MG63 (cell line): ENCODE measurements around the gene SCIN. TPM values are rescaled to one million over a fixed set of nuclear protein-coding genes. Genes with fewer than 3 reads are reported as not detected.
"Not testable (repeated sequence)": the region's sequence is repeated elsewhere in the genome, so short reads cannot be mapped to it uniquely, and the experiment has no call there.

ENCODE experiments used
- DNase-seq: peaks from one replicate; pipeline ENCODE4 v3.0.0-alpha.2; 2020
- H3K27me3 ChIP-seq: fragments of 250-450 bp; sonication (Bioruptor Pico); 2 replicates; pipeline ENCODE4 v1.5.1; 2020; ENCODE audit warnings: mild to moderate bottlenecking, moderate library complexity
- H3K36me3 ChIP-seq: fragments of 250-450 bp; sonication (Bioruptor Pico); 2 replicates; pipeline ENCODE4 v1.5.1; 2020; ENCODE audit warnings: mild to moderate bottlenecking, moderate library complexity
- H3K4me3 ChIP-seq: fragments of 250-450 bp; sonication (Bioruptor Pico); 2 replicates; pipeline ENCODE4 v1.5.1; 2020; ENCODE audit warnings: mild to moderate bottlenecking, moderate library complexity
- H3K9me3 ChIP-seq: fragments of 250-450 bp; sonication (Bioruptor Pico); 2 replicates; pipeline ENCODE4 v1.5.1; 2020; ENCODE audit warnings: mild to moderate bottlenecking, moderate library complexity
- total RNA-seq: library from RNA; depleted of rRNA; stranded (reverse); fragments of >200 nt; shearing (Covaris generic); gene quantifications from 2 replicates; pipeline ENCODE4 v1.2.3, GENCODE V29; 2014; ENCODE audit warnings: low replicate concordance

The SCIN gene
- total RNA-seq, 1 experiment from 2014 or later, result not detected

DNA sequence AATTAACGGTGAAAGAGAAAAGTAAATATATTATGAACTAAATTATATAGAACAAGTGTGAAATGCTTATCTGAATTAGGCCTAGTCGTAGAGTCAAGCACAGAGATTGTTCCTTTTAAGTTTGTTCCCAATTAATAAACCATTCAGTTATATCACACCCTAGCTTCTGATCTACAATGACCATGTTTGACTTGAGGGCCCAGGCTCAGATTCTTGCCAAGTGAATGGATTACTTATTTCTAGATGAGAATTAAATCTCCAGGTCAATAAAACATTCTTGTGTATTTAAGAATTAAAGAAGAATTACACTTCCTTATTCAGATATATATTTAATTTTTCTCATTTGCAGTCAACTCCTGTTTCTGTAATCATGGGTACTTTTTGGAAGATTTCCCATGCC lies 79.6 kb downstream of the SCIN start:
- H3K9me3 ChIP-seq, result no peaks in the 10 kb centered on the region; the same call in 1 of the 2 replicates
- no peaks in the 10 kb centered on the region for H3K36me3 ChIP-seq
- no peak for DNase-seq
- no peaks in the 10 kb centered on the region for H3K27me3 ChIP-seq
- no peak overlapping the region for H3K4me3 ChIP-seq

DNA sequence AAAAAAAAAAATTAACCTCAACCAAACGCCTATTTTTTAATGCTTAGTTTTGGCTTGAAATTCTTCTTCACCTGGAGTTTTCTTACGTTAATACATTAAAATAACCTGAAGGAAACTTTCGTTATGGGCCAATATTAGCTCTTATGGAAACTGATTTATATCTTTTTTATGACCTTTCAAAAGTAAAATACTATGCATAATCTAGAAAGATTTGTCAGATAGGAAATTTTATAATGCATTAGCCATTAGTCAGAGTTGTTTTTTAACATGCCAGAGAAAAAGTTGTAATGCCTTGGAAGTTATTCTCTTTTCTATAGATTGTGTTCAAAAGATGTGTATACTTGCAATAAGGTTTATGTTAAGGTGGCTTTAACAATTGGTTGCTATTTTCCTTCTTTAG lies 82.6 kb downstream of the SCIN start:
- H3K9me3 ChIP-seq, result no peaks in the 10 kb centered on the region
- DNase-seq, result no peak
- H3K27me3 ChIP-seq, result no peaks in the 10 kb centered on the region
- H3K4me3 ChIP-seq, result no peak overlapping the region
- no peaks in the 10 kb centered on the region for H3K36me3 ChIP-seq

DNA sequence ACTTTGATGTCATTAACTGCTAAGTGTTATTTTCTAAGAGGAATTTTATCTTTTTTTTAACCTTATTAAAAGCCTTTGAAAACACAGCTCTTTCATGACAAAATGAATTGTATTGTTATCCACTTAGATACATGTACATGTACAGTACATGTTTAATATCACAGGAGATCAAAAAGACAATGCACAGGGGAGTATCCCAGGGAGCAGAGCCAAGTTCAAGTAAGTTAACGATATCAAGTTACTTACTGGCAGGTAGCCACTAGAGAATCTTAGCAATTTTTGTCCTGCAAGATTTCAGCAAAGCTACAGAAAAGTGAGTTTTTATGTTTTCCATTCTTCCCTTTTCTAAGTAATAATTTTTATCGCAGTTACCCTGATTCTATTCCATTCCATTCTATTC lies 83.0 kb downstream of the SCIN start:
- H3K27me3 ChIP-seq, result no peaks in the 10 kb centered on the region
- no peak for DNase-seq
- H3K9me3 ChIP-seq, result no peaks in the 10 kb centered on the region
- no peaks in the 10 kb centered on the region for H3K36me3 ChIP-seq
- H3K4me3 ChIP-seq, result no peak overlapping the region

DNA sequence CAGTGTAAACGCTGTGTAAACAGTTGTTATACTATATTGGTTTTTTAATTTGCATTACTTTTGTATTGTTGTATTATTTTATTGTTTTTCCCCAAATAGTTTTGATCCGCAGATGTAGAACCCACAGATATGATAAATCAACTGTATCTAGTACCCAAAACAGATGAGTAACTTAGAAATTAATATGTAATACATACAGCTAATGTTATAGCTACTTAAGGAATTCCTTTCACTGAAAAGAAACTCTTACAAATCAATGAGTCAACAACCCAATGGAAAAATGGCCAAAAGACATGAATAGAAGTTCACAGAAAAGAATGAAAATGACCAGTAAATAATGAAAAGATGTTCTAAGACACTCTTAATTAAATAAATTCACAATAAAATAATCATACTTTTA lies 84.6 kb downstream of the SCIN start:
- H3K27me3 ChIP-seq, result no peaks in the 10 kb centered on the region
- H3K9me3 ChIP-seq, result no peaks in the 10 kb centered on the region
- no peaks in the 10 kb centered on the region for H3K36me3 ChIP-seq
- H3K4me3 ChIP-seq, result no peak overlapping the region
- no peak for DNase-seq

DNA sequence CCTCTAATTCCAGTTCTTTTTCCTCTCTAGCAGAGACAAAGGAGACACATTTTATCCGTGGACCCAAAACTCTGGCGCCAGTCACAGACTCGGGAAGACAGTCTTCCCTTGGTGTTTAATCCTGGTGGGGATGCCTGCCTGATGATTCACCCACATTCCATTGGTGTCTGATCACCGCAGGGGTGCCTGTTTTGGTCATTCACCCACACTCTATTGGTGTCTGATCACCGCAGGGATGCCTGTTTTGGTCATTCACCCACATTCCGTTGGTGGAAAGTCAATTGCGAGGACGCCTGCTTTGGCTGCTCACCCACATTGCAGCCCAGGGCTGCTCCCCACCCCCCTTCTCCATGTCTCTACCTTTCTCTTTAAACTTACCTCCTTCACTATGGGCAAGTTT lies 89.9 kb downstream of the SCIN start:
- not testable (repeated sequence) for H3K36me3 ChIP-seq, H3K9me3 ChIP-seq, H3K4me3 ChIP-seq, H3K27me3 ChIP-seq
- peak; percentile 93 for DNase-seq

DNA sequence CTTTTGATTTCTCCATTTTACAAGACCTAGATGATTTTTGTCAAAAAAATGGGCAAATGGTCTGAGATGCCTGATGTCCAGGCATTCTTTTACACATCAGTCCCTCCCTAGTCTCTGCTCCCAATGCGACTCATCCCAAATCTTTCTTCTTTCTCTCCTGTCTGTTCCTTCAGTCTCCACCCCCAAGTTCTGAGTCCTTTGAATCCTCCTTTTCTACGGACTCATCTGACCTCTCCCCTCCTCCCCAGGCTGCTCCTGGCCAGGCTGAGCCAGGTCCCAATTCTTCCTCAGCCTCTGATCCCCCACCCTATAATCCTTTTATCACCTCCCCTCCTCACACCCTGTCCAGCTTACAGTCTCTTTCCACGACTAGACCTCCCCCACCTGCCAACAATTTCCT lies 90.5 kb downstream of the SCIN start:
- H3K9me3 ChIP-seq, H3K4me3 ChIP-seq, H3K27me3 ChIP-seq, H3K36me3 ChIP-seq, DNase-seq: not testable (repeated sequence)

DNA sequence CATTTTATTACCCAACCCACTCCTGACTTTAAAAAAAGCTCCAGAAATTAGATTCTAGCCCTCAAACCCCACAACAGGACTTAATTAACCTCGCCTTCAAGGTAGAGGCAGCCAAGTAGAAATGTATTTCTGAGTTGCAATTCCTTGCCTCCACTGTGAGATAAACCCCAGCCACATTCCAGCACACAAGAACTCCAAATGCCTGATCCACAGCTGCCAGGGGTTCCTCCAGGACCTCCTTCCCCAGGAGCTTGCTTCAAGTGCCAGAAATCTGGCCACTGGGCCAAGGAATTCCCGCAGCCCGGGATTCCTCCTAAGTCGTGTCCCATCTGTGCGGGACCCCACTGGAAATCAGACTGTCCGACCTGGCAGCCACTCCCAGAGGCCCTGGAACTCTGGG lies 91.1 kb downstream of the SCIN start:
- Histone ChIP-seq H3K9me3 (no peaks in the 10 kb centered on the region), H3K27me3 (no peaks in the 10 kb centered on the region), H3K4me3 (no peak overlapping the region), H3K36me3 (no peaks in the 10 kb centered on the region)
- DNase-seq, result no peak

DNA sequence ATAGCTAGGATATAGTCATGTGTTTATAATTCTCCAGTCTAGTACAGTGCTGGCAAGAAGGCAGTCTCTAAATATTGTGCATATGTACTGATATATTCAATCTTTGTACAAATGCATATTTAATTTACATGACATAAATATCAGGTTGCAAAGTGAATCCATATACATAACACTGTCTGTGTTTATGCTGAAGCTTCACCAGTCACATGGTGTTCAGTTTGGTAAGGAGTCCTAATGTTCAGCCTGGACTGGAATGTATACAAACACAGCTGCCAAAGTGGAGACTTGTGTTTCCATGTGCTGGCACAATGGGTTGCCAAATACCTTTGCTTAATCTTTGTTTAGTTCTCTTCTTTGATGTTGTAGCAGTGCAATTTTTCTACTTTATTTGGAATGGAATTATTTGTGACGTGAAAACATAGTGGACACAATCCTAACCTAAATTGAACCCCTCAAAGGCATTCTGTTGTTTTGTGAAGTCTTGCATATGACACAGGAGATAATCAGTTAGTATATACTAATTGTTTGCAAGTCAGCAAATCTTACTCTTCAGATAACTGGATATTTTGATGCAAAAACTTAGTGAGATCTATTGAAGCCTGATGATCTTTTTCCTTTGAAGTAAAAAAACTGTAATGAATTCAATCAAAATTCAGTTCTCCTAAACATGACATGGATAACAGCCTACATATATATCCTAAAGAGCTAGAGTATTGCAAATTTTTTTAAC lies 99.6 kb downstream of the SCIN start:
- no peaks in the 10 kb centered on the region for H3K36me3 ChIP-seq
- H3K4me3 ChIP-seq, result no peak overlapping the region
- DNase-seq, result peak; percentile 76
- peaks cover 6% of the 10 kb centered on the region; the same call in 1 of the 2 replicates for H3K9me3 ChIP-seq
- no peaks in the 10 kb centered on the region for H3K27me3 ChIP-seq

DNA sequence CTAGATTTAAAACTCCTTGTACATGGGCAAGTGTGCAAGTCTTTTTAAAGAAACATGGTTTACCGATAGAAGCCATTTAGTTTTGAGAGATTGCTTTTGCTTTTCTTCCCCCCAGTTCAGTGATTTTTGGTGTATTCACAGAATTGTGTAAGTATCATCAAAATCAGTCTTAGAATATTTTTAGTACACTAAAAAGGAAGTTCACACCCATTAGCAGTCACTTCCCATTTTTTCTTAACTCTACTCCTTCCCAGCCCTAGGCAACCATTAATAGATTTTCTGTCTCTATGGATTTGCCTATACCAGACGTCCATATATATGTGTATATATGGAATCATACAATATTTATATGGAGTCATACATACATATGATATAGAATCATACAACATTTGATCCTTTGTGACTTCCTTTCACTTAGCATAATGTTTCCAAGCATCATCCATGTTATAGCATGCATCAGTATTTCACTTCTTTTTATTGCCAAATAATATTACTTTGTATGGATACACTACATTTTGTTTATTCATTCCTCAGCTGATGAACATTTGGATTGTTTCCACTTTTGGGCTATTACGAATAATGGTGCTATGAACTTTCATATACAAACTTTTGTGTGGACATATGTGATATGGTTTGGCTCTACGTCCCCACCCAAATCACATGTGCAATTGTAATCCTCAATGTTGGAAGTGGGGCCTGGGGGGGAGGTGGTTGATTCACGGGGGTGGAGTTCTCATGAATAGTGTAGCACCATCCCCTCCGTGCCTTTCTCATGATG lies 100.4 kb downstream of the SCIN start:
- Histone ChIP-seq H3K27me3 (no peaks in the 10 kb centered on the region), H3K36me3 (no peaks in the 10 kb centered on the region), H3K4me3 (no peak overlapping the region), H3K9me3 (peaks cover 6% of the 10 kb centered on the region; the same call in 1 of the 2 replicates)
- no peak for DNase-seq

DNA sequence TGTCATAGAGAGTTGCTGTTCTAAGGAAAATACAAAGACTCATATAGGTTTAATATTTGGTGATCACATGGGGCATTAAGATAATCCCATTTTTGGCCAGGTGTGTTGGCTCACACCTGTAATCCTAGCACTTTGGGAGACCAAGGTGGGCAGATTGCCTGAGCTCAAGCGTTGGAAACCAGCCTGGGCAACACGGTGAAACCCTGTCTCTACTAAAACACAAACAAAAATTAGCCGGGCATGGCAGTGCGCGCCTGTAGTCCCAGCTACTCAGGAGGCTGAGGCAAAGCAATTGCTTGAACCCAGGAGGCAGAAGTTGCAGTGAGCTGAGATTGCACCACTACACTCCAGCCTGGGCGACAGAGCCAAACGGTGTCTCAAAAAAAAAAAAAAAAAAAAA lies 102.9 kb downstream of the SCIN start:
- H3K9me3 ChIP-seq, result not testable (repeated sequence)

DNA sequence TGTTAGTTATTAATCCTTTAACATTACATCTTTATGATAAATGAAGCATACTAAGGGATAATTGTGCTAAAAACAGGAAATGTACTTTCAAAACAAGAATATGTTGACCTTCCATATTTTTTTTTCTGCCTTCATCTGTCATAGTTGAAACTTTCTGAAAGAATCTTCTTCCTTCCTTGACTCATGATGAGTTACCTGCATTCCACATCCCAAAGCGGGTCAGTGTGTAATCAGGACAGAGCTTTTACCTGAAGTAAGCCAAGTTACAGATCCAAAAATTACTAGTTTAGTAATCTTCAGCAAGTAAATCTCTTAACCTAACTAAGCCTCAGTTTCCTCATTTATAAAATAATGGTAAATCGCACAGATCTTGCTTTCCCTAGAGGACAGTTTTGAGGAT lies 103.5 kb downstream of the SCIN start:
- Histone ChIP-seq H3K36me3 (no peaks in the 10 kb centered on the region), H3K9me3 (peaks cover 6% of the 10 kb centered on the region; the same call in 1 of the 2 replicates), H3K27me3 (no peaks in the 10 kb centered on the region), H3K4me3 (no peak overlapping the region)
- DNase-seq, result no peak

More for the DNA sequence above, 102.9 kb downstream of the SCIN start:
- H3K27me3 ChIP-seq, H3K36me3 ChIP-seq, H3K4me3 ChIP-seq, DNase-seq: not testable (repeated sequence)

DNA sequence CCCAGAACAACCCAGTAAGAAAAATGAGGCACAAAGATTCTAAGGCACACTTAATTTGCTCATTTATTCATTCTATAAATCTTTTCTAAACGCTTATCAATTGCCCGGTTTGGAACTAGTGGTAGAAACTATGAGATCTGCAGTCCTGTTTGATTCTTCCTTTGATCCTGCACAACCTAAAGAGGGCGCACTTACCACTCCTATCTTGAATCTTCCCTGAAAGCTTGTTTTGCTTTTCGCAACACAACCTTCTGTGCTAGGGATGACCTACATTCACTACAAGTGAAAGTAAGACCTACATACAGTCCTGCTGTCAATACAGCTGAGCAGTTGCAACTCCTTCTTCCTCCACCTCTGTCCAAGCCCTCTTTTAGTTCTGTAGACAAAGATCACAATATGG lies 104.3 kb downstream of the SCIN start:
- Histone ChIP-seq H3K27me3 (no peaks in the 10 kb centered on the region), H3K36me3 (no peaks in the 10 kb centered on the region), H3K9me3 (peaks cover 6% of the 10 kb centered on the region; the same call in 1 of the 2 replicates), H3K4me3 (no peak overlapping the region)
- DNase-seq, result no peak

DNA sequence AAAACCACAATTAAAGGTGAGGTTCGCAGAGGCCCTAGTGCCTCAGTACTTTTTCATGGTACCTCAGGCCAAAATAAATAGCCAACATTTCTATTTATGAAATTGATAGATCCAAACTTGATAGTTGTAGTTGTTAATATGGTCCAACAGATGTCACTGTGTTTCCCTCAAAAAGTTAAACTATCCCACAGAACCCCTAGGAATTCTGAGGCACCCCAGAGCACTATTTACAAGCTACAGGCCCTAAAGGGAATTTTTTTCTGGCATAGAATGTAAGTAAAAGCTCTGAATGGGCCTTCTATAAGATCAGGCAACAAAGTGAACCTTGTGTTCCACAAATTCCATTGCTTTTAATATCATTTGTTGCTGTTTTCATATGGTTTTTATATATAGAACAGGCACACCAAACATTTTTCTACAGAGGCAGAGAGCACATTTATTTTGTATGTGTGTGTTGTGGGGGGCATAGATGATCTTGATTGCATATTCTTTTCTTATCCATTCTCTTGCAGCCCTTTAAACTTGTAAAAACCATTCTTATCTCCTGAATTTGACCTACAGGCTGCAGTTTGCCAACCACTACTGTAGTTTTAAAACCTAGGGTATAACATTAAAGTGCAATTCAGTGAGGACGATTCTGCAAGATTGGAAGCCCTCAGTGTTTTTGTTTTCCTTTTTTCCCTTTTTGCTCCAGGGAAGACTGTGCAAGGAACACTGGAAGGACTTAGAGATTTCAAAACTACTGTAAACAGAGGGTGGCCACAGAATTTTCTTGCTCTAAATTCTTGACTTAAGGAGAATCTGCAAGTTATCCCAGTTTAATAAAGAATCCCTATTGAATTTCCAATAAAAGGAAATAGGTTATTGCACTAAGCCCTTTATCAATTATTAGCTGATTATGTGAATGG lies 113.4 kb downstream of the SCIN start:
- DNase-seq, result no peak
- H3K4me3 ChIP-seq, result no peak overlapping the region
- no peaks in the 10 kb centered on the region; the same call in 1 of the 2 replicates for H3K9me3 ChIP-seq
- peaks cover 13% of the 10 kb centered on the region for H3K36me3 ChIP-seq
- no peaks in the 10 kb centered on the region for H3K27me3 ChIP-seq

DNA sequence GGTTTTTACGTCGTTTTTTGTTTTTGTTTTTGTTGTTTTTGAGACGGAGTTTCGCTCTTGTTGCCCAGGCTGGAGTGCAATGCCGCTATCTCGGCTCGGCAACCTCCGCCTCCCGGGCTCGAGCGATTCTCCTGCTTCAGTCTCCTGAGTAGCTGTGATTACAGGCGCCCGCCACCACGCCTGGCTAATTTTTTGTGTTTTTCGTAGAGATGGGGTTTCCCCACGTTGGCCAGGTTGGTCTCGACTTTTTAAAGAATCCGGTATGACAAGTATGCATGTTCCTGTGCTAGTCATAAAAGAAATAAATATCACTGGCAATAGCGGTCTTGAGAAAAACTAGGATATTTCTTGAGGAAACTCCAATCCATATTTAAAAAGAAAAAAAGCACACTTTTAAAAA lies 114.2 kb downstream of the SCIN start:
- DNase-seq, result no peak
- H3K36me3 ChIP-seq, result peaks cover 21% of the 10 kb centered on the region
- no peaks in the 10 kb centered on the region for H3K27me3 ChIP-seq
- no peaks in the 10 kb centered on the region; the same call in 1 of the 2 replicates for H3K9me3 ChIP-seq
- no peak overlapping the region for H3K4me3 ChIP-seq

DNA sequence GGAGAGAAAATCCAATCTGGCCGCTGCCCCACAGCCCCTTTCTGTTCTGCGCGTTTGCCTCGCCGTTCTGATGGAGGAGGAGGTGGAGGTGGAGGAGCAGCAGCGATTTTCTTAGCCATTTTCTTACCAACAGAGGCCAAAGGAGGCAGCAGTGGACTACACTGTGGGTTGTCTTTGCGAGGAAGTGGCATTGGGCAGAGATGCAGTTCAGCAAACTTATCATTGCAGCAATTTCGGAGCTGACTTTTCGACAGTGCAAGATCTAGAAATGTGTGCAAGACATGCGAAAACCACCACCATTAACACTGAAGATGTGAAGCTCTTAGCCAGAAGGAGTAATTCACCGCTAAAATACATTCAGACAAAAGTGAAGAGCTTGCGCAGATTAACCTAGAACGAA lies 115.0 kb downstream of the SCIN start:
- Histone ChIP-seq H3K4me3 (peak overlapping the region; percentile 98), H3K27me3 (no peaks in the 10 kb centered on the region), H3K9me3 (no peaks in the 10 kb centered on the region; the same call in 1 of the 2 replicates), H3K36me3 (peaks cover 28% of the 10 kb centered on the region)
- DNase-seq, result peak; percentile 69

DNA sequence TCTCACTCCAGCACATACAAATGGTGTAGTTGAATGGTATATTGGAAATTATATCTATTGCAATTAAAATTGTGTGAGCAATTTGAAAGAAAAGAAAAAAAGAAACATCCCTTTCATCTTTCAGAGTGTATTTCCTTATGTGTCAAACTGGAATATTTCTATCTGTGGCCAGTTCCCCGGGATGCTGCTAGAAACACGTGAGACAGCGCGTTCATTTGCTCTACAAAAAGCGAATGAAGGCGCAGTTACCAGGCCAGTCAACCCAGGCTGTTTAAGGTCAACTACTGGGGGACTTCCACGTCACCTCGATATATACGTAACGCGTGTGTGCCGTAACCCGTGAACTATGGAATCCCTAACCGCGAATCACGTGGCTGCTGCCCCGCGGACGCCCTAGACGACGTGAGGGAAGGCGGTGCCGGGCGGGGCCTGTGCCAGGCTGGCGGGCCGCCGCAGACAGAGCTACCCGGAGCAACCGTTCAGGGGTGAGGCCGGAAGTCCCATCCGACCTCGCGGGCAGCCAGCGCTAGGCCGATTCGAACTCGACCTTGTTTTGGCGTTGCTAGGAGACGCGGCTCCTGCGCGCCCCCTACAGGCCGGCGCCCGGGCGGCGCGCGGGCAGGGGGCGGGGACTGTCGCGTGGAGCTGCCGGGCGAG lies 115.8 kb downstream of the SCIN start:
- H3K9me3 ChIP-seq, result no peaks in the 10 kb centered on the region; the same call in 1 of the 2 replicates
- H3K36me3 ChIP-seq, result peaks cover 34% of the 10 kb centered on the region
- peak overlapping the region; percentile 98 for H3K4me3 ChIP-seq
- DNase-seq, result peak; percentile 99
- H3K27me3 ChIP-seq, result no peaks in the 10 kb centered on the region
